GM23338 (cell line): ENCODE measurements around the gene FAM20C.

ENCODE experiments used
- CTCF ChIP-seq, 2 experiments: fragments of 200-600 bp in 1 of 2; sonication (generic) in 1 of 2; conservative IDR thresholded peaks; 2 replicates each; pipeline versions ENCODE4 v1.5.1 to v1.6.1; 2016 to 2017; ENCODE audit warnings: antibody characterized with exemption in 2 of 2, low read depth in 2 of 2, mild to moderate bottlenecking in 2 of 2, moderate library complexity in 1 of 2
- EZH2 ChIP-seq: fragments of 200-600 bp; sonication (generic); IDR thresholded peaks from one replicate; pipeline ENCODE4 v1.8.0; 2017; ENCODE audit warnings: antibody characterized with exemption, mild to moderate bottlenecking, low read depth; ENCODE audit not compliant: unreplicated experiment
- EZH2phosphoT487 ChIP-seq: fragments of 200-600 bp; sonication (generic); IDR thresholded peaks from one replicate; pipeline ENCODE4 v1.8.1; 2018; ENCODE audit warnings: antibody characterized with exemption; ENCODE audit not compliant: unreplicated experiment
- JUNB ChIP-seq: IDR thresholded peaks from one replicate; pipeline ENCODE4 v1.6.1; 2016; ENCODE audit warnings: antibody characterized with exemption; ENCODE audit not compliant: unreplicated experiment
- NANOG ChIP-seq: IDR thresholded peaks from 2 replicates; pipeline ENCODE4 v1.6.1; 2016; ENCODE audit warnings: antibody characterized with exemption, borderline replicate concordance
- POLR2AphosphoS5 ChIP-seq: IDR thresholded peaks from 2 replicates; pipeline ENCODE4 v1.6.1; 2016; ENCODE audit warnings: antibody characterized with exemption, low read depth
- REST ChIP-seq: IDR thresholded peaks from one replicate; pipeline ENCODE4 v1.6.1; 2018; ENCODE audit warnings: antibody characterized with exemption; ENCODE audit not compliant: unreplicated experiment
- STAT1 ChIP-seq: IDR thresholded peaks from one replicate; pipeline ENCODE4 v1.6.1; 2016; ENCODE audit warnings: antibody characterized with exemption; ENCODE audit not compliant: unreplicated experiment

- TF ChIP-seq REST, result no peak
- no peak for TF ChIP-seq CTCF (conservative IDR thresholded peaks at IDR 0.05; ENCODE audit: low read depth in 2 of 2)
- TF ChIP-seq EZH2, result no peak
- TF ChIP-seq EZH2phosphoT487, result no peak
- TF ChIP-seq POLR2AphosphoS5, result no peak
- no peak for TF ChIP-seq JUNB
- no peak for TF ChIP-seq NANOG
- TF ChIP-seq STAT1, result no peak
These were observed 111.1 kb downstream of the FAM20C start for GRCh38 chr7:303425-303824.
